NCI-H2081 treated with DMSO at 0.1 percent for 48 hours (cell line): ENCODE measurements around the gene DOK5.

Experiments used
- DNase-seq: peaks from one replicate; lab custom pipeline; 2025; lab: John Stamatoyannopoulos, UW

DOK5 gene

DNA sequence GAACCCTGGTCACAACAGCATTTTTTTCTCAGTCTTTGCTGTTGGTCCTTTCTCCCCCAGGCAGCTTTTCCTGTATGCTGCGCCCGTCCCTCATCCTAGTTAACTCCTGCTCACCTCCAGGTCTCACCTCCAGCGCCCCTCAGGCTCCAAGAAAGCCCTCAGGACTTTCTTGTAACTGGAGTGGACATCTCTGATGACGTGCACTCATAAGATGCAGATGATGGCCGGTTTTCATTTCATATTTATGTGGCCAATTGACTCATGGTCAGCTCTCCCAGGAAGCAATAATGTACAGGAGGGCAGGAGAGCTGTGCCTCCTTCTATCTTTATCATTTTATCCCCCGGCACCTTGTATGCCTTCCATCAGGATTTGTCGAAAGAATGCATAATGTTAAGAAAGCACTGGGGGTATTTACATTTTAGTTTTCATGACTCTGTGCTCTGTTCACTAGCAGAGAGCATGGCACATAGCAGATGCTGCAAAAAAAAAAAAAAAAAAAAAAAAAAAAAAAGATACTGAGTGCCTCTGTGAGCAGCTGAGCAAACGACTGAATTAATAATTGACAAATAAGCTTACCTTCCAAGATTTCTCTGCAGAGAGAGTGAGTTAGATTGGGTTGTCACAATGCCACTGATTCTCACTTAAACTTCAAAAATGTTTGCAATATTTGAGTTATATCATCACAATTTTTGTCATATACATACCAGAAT, 170.2 kb downstream of the DOK5 start:
- DNase-seq: no peak

DNA sequence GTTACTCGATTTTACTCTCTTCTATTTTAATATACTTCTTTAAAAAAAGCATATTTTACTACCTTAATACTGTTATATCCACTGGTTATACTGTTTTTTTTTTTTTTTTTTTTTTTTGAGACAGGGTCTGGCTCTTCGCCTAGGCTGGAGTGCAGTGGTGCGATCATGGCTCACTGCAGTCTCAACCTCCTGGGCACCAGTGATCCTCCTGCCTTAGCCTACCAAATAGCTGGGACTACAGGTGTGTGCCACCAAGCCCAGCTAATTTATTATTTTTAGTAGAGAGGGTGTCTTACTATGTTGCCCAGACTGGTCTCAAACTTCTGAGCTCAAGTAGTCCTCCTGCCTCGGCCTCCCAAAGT, 170.7 kb downstream of the DOK5 start:
- no peak for DNase-seq

- no peak for DNase-seq
These were observed 173.2 kb downstream of the DOK5 start for GRCh38 chr20:54648421-54649142.

DNA sequence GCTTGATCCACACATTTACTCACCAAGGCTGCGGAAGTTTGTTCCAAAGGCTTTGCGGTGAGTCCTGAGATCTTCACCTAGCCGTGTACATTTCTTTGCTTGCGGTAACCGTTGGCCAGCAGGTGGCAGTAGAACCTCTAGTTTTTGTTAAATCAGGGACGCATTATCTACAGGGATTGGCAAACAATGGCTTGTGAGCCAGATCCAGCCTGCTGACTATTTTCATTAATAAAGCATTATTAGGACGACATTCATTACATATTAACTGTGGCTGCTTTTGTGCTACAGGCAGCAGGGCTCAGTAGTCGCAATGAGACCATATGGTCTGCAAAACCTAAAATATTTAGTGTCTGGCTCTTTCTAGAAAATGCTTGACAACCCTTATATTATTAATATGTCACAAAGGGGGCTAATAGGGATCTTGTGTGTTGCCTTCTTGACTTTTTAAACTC, 174.1 kb downstream of the DOK5 start:
- DNase-seq: peak; percentile 11

GRCh38 chr20:54650052-54650719, 174.8 kb downstream of the DOK5 start:
- no peak for DNase-seq

GRCh38 chr20:54651252-54651651, 175.9 kb downstream of the DOK5 start:
- DNase-seq: no peak

DNA sequence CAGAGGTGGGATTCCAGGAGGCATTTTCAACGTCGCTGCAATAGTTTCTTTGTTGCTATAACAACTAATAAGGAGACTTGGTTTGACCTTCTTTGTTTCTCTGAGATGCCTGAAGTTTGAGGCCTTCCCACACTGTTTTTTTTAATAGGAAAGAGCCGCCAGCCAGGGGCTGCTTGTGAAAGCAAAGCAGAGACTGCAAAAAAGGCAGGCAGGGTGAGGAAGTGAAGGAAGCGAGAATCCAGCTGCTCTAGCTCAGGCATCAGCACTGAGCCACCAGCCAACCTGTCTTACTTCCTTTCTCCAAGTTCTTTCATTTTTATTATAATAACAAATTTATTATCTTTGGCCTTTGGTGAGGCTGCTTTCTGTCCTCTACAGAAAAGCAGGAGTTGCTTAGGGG, 179.1 kb downstream of the DOK5 start:
- no peak for DNase-seq

GRCh38 chr20:54657268-54657826, 182.0 kb downstream of the DOK5 start:
- DNase-seq: no peak

DNA sequence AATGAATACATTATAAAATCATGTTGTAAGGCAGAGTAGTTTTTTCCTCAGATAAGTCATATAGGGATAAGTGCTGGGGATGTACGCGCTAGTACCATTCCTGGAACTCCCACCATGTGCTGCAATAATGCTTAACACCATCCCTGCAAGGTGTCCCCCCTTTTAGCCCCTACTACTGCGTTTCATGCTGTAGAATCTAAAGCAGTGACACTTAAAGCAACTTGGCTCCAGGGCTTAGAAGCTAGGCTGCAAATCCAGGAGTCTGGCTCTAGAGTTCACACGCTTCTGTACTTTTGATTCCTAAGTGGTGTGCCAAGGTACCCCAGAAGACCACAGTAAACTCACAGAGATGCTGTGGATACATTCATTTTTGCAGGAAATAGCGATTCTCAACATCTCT, 183.1 kb downstream of the DOK5 start:
- DNase-seq: no peak

GRCh38 chr20:54661265-54661664, 185.9 kb downstream of the DOK5 start:
- no peak for DNase-seq

GRCh38 chr20:54661880-54662465, 186.6 kb downstream of the DOK5 start:
- DNase-seq: no peak

DNA sequence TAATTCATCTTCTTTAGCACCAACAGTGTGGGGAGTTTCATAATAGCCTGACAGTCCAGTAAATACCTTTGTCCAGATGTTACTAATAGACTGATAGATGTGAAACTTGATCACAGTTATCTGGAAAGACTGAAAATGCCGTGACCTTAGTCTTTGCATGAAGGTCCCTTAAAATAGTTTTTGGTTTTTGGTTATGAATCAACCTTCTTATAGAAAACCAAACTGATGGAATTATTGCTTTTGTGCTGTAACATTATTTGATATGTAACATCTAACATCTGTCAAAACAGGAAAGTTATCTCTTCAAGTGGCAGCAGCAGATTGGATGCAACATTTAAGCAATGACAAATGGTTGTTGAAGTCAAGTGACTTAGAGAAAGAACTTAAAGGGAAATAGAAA, 190.4 kb downstream of the DOK5 start:
- no peak for DNase-seq

DNA sequence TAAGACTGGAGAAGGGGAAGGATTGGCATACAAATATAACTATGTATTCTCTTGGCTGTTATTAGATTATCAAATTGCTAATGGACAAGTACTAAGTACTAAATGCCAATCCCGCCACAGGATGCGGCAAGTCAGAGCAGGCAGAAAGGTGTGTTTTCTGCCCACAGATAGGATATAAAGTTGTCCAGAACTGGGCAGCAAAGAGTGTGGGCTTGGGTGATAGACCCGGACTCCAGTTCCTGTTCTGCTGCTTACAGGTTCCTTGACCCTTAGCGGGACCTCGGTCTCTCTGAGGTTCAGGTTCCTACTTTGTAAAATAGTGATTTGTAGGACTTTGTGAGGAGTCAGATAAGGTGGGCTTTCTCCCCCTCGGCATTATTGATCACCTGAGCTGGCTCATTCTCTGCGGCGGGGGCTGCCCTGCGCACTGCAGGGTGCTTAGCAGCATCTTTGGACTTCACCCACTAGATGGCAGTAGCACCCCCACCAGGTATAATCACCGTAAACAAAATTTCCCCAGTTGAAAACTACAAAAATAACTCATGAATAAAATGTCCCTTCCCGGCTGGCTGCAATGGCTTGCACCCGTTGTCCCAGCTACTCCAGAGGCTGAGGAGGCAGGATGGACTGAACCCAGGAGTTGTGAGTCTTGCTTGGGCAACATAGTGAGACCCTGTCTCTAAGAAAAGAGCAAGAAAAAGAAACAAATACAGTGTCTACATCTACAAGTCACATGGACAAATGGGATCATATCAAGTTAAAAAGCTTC, 193.1 kb downstream of the DOK5 start:
- DNase-seq: no peak

DNA sequence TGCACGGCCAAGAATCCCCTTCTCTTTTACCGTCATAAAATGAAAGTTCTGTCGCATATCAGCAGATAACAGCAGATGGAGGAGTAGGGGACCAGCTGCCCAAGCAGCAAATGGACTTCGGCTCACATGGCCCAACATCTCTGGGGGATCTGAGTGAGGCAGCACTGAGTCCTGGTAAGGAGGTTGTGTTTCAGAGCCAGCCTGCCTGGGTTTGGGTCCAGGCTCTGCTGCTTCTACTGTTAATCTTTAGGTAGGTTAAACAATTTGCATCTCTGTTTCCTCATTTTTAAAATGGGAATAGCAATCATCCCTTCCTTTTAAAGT, 193.6 kb downstream of the DOK5 start:
- no peak for DNase-seq

DNA sequence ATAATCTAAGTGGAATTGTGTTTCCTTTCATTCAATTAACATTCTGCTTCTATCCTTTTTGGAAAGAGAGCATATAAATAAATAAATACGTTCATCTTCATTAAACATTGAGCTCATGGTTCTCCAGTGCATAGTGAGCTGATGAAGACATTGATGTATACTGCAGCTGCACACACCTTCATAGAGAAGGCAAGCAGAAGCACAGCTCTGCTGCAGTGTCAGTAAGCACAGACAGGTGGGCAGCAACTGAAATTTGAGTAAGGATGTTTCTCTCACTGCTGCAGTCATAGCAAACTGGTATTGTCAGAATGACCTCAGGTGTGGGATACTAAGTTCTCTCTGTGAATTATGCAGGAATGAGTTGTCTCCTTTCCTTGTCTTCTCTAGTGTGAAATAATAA, 202.9 kb downstream of the DOK5 start:
- DNase-seq: no peak

DNA sequence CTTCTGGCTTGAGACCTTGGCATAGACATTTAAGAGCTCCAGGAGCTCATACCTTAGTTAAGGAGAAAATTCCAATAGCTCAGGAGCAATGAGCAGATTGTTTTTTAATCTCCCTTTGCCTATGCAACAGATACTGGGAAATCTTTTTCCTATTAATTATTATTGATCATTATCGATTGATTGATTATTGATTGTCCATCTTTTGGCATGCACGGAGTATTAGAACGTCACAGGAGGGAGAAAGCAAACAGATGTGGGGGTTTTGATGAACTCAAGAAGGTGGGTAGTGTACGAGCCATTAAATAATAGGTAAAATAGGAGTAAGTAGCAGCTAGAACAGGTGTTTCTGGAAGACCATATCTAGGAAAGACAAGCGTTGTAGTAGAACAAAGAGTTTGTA, 205.0 kb downstream of the DOK5 start:
- no peak for DNase-seq

DNA sequence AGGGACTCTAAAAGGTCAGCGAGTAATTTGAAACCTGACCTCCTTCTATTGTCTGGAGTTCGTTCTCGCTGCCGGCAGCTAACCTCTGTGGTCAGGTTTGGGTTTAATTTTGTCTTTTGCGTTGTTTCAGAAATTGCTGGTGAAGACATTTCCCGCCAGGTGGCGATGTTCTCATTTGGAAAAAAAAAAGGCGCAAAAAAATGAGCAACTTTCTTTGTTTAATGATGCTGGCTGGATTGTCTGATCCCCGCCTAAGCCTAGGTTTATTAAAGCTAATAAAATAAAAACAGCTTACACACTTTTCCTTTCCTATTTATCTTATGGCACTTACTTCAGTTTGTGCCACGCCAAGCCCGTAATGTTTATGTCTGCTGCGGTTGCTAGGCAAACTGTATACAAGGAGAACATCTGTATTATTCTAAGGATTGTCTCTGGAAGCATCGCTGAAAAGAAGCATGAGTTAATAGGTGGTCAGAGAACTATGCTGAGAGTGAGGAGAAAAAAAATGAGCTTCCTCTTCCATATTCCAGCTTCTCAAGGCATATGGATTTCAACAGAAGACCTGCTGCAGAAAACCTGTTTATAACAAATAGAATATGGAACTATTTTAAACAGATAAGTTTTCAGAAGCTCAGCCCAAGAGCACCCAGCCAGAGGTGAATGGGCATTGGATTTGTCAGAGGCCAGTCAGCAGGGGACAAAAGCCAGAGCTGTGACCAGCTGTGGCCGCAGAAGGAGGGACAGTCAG, 205.7 kb downstream of the DOK5 start:
- DNase-seq: no peak

GRCh38 chr20:54681869-54682268, 206.5 kb downstream of the DOK5 start:
- DNase-seq: no peak

DNA sequence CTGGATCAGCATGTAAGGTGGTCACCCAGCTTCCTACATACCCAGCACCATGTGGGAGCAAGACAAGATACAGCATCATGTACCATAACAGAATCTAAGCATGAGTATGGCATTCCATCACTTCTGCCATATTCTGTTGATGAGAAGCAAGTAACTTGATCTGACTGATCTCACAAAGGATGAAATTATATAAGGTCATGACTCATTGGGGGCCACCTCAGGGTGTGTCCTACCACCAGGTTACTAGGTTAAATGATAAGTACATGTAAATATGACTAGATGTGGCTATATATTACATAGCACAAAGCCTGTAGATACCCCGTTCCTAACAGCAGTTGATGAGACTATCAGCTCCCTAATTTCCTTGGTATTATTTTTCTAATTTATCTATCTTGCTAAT, 213.1 kb downstream of the DOK5 start:
- DNase-seq: no peak

DNA sequence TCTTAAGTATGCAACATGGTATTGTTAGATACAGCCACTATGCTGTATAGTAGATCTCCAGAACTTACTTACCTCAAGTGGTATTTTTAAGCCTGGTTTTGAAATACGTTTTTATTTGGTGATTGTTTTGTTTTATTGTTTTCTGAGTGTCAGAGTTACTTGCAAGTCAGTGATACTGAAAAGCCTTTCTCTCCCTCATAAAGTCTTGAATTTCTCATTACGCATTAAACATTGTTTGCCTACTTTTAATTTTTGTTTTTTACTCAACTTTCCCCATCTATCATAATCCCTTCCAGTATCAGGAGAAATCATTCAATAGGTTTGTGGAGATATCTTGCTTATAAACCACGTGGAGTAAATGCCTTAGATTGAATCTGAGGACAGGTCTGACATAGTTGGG, 214.9 kb downstream of the DOK5 start:
- no peak for DNase-seq

DNA sequence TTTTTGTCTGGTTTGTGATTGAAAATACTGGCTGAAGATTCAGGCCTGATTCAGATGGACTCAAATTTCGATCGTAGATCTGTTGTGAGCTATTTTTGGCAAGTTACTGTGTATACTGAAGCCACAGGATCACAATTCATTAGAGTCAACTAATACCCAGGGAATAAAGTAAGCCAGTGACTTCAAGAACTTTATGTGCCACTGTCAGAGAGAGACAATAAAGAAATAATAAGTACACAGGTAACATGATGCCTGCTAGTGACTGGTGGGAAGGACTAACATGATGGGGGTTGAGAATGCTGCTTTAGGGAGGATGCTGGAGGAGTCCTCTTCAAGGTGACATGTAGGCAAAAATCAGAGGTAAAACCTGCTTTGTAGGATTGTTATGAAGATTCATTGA, 215.9 kb downstream of the DOK5 start:
- no peak for DNase-seq
